GM06990 (cell line): ENCODE measurements around the gene RAB3B.
"Not testable (repeated sequence)": the region's sequence is repeated elsewhere in the genome, so short reads cannot be mapped to it uniquely, and the experiment has no call there.

ENCODE experiments used
- DNase-seq: peaks from one replicate; pipeline ENCODE4 v3.0.0-alpha.2; 2011; ENCODE audit not compliant: insufficient read length; ENCODE audit errors: extremely low read depth
- H3K27me3 ChIP-seq: replicated peaks from 2 replicates; pipeline ENCODE4 v1.6.0; 2011; ENCODE audit warnings: low read length; ENCODE audit not compliant: control insufficient read depth, insufficient read depth
- H3K36me3 ChIP-seq: 2 replicates; pipeline ENCODE4 v1.5.1; 2011; ENCODE audit warnings: low read length; ENCODE audit not compliant: control insufficient read depth, insufficient read depth
- H3K4me3 ChIP-seq: replicated peaks from 2 replicates; pipeline ENCODE4 v1.5.1; 2011; ENCODE audit warnings: low read depth, mild to moderate bottlenecking, control low read depth, low read length
- TF ChIP-seq, protein P1 (sequence below): IDR thresholded peaks from 2 replicates; pipeline ENCODE4 v1.5.1; 2011; ENCODE audit warnings: low read length, control low read depth, mild to moderate bottlenecking, inconsistent platforms; ENCODE audit not compliant: insufficient read depth, poor library complexity, severe bottlenecking

The RAB3B gene

DNA sequence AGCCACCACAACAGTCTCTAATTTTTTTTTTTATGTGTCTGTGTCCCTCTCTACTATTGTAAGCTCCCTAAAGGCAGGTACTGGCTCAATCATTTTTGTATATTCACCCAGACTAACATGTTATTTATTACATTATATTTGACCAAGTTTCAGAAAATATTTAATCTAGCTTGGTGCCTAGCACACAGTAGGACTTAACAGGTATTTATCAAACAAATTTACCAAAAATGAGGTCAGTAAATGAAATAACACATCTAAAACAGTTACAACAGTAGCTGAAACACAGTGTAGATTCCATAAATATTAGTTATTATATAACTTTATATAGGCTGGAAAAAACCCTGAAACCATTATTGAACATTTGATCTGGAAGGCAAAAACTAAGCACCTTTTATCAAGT, 114.7 kb downstream of the RAB3B start:
- no peak overlapping the region for H3K4me3 ChIP-seq
- no peaks in the 10 kb centered on the region for H3K27me3 ChIP-seq
- DNase-seq: no peak
- TF ChIP-seq, protein P1, sequence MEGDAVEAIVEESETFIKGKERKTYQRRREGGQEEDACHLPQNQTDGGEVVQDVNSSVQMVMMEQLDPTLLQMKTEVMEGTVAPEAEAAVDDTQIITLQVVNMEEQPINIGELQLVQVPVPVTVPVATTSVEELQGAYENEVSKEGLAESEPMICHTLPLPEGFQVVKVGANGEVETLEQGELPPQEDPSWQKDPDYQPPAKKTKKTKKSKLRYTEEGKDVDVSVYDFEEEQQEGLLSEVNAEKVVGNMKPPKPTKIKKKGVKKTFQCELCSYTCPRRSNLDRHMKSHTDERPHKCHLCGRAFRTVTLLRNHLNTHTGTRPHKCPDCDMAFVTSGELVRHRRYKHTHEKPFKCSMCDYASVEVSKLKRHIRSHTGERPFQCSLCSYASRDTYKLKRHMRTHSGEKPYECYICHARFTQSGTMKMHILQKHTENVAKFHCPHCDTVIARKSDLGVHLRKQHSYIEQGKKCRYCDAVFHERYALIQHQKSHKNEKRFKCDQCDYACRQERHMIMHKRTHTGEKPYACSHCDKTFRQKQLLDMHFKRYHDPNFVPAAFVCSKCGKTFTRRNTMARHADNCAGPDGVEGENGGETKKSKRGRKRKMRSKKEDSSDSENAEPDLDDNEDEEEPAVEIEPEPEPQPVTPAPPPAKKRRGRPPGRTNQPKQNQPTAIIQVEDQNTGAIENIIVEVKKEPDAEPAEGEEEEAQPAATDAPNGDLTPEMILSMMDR: no peak
- peaks cover 2% of the 10 kb centered on the region for H3K36me3 ChIP-seq

DNA sequence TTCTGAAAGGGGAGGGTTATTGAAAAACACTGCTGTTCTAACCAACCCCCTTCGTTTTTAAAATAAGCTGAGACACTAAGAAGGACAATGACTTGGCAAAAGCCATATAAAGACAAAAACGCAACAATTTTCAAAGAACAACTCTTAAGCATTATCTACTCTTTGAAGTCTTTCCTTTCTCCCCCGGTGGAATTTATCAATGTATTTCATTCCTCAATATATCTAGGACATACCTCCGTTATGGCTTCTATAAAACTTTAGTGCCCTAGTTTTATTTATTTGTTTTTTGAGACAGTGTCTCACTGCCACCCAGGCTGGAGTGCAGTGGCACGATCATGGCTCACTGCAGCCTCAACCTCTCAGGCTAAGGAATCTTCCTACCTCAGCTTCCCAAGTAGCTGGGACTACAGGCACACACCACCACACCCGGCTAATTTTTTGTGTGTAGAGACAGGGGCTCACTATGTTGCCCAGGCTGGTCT, 115.2 kb downstream of the RAB3B start:
- no peak for DNase-seq
- Histone ChIP-seq H3K4me3 (no peak overlapping the region), H3K27me3 (no peaks in the 10 kb centered on the region), H3K36me3 (peaks cover 2% of the 10 kb centered on the region)
- TF ChIP-seq, protein P1: no peak

DNA sequence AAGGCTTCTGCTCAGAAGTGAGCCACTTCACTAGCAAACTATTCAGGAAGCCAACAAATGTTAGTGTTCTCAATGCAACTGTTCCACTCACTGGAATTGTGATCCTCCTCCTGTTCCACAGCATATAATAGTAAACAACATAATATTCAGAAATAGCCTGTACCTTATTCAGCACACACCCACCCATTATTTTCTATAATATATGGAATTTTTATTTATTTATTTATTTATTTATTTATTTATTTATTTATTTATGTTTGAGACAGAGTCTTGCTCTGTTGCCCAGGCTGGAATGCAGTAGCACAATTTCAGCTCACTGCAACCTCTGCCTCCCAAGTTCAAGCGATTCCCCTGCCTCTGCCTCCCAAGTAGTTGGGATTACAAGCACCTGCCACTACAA, 117.2 kb downstream of the RAB3B start:
- H3K27me3 ChIP-seq, DNase-seq, H3K36me3 ChIP-seq, H3K4me3 ChIP-seq: not testable (repeated sequence)

DNA sequence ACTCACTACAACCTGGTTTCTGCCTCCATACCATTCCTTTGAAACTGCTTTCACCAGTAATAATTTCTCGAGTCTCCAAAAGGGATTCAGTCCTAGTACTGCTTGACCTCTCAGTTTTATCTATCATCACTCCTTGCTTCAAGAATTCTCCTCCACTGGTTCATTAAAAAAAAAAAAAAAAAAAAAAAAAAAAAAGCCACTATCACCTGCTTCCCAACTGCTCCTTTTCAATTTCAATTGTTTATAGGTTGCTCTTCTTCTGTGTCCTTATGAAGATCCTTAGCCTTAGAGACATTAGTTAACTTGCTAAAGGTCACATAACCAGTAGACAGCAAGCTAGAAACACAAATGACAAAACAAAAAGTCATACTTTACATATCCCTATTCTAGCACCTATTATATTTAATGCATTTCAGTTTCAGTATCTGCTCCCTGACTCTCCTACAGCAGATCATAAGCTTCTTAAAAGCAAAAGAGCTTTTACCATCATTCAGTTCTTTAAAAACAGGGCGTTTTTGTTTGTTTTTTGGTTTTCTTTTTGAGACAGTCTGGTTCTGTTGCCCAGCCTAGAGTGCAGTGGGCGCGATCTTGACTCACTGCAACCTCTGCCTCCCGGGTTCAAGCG, 119.0 kb downstream of the RAB3B start:
- H3K4me3 ChIP-seq: no peak overlapping the region
- TF ChIP-seq, protein P1: no peak
- peaks cover 3% of the 10 kb centered on the region for H3K36me3 ChIP-seq
- H3K27me3 ChIP-seq: no peaks in the 10 kb centered on the region
- no peak for DNase-seq

DNA sequence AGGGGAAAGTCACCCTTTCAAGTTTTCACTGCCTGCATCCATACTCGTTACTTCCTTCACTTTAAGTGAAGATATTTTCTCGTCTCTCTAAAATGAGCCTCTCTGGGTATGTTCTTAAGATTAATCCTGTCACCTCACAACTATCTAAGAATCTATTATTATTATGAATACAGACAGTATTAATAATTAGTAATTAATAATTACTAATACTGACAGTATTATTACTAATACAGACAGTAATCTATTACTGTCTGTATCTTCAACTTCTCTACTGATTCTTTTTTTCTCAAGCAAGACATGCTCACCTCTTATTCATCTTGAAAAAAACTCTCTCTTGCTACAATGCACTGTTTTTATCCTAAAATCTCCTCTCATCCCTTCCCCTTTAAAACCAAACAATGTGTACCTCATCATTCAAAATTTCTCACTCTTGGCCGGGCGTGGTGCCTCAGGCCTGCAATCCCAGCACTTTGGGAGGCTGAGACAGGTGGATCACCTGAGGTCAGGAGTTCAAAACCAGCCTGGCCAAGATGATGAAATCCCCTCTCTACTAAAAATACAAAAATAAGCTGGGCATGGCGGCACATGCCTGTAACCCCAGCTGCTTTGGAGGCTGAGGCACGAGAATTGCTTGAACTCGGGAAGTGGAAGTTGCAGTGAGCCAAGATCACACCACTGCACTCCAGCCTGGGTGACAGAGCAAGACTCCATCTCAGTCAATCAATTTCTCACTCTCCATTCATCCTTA, 119.7 kb downstream of the RAB3B start:
- no peak overlapping the region for H3K4me3 ChIP-seq
- H3K27me3 ChIP-seq: no peaks in the 10 kb centered on the region
- DNase-seq: no peak
- H3K36me3 ChIP-seq: peaks cover 3% of the 10 kb centered on the region
- TF ChIP-seq, protein P1: no peak

DNA sequence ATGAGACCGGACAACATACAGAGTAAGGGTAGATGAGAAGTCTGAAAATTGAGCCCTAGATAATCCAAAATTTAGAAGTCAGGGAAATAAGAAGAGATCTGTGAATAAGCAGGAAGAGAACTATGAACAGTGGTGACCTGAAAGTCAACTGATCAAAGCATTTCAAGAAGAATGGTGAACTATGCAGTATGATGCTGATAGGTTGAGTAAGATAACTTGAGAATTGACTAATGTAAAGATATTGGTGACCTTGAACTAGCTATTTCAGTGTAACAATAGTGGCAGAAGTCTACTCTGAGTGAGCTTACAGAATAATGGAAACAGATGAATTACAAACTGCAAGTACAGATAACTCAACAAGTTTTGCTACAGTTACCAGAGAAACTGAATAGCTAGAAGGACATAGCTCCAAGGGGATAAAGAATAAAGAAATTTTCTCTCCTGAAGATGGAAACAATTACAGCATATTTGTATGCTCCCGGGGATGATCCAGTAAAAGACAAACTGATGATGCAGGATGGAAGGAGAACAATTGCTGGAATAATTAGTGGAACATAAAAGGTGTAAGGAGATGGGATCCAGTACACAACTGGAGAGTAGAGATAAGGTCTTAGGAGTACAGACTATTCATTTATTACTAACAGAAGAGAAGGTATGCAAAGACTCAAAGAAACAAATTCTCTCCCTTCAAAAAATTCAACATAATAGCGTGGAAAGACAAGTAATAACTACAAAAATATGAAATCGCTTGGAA, 122.8 kb downstream of the RAB3B start:
- H3K27me3 ChIP-seq: no peaks in the 10 kb centered on the region
- DNase-seq: no peak
- peaks cover 2% of the 10 kb centered on the region for H3K36me3 ChIP-seq
- TF ChIP-seq, protein P1: no peak
- H3K4me3 ChIP-seq: no peak overlapping the region
